H1 (cell line): ENCODE data around the gene SLC6A12. TPM values are rescaled to one million over a fixed set of nuclear protein-coding genes. Genes with fewer than 3 reads are reported as not detected.

ENCODE experiments used
- CTCF ChIA-PET: fragments of 300-600 bp; sonication (Branson Sonifier 250); formaldehyde crosslinking; loops from one replicate; lab custom pipeline; 2021; ENCODE audit not compliant: partially characterized antibody; lab: Charles Lee
- POLR2A ChIA-PET: fragments of 300-600 bp; sonication (Branson Sonifier 250); formaldehyde crosslinking; loops from one replicate; lab custom pipeline; 2021; ENCODE audit warnings: inconsistent platforms; ENCODE audit not compliant: partially characterized antibody; lab: Charles Lee
- DNase-seq, 2 experiments: peaks; one replicate each; pipeline versions ENCODE4 v3.0.0 to v3.0.0-alpha.2; 2010 to 2022; ENCODE audit warnings: low spot score in 2 of 2, low read depth in 1 of 2, mixed read lengths in 1 of 2
- FAIRE-seq: peaks from 2 replicates; lab custom pipeline; 2011; peaks lifted over from hg19 to GRCh38; lab: Jason Lieb, UNC
- H2AFZ ChIP-seq: 2 replicates; pipeline ENCODE4 v1.8.1; 2012; ENCODE audit warnings: low read length, inconsistent platforms
- H2AK5ac ChIP-seq: 2 replicates; pipeline ENCODE4 v1.6.1; 2013; ENCODE audit warnings: low read depth, low read length
- H2BK120ac ChIP-seq: replicated peaks from 2 replicates; pipeline ENCODE3; 2013; ENCODE audit warnings: low read depth, low read length, inconsistent platforms
- H2BK12ac ChIP-seq: 2 replicates; pipeline ENCODE4 v1.6.1; 2013; ENCODE audit warnings: low read depth, low read length
- H2BK15ac ChIP-seq: 2 replicates; pipeline ENCODE4 v1.6.1; 2013; ENCODE audit warnings: low read length
- H2BK20ac ChIP-seq: 2 replicates; pipeline ENCODE4 v1.6.1; 2013; ENCODE audit warnings: low read length
- H2BK5ac ChIP-seq: 2 replicates; pipeline ENCODE4 v1.6.1; 2013; ENCODE audit warnings: low read depth, low read length
- H3K14ac ChIP-seq: 2 replicates; pipeline ENCODE4 v1.6.1; 2013; ENCODE audit warnings: inconsistent platforms; ENCODE audit not compliant: insufficient read length
- H3K18ac ChIP-seq: 2 replicates; pipeline ENCODE4 v1.6.1; 2013; ENCODE audit warnings: low read length; ENCODE audit errors: extremely low read depth
- H3K23ac ChIP-seq: 2 replicates; pipeline ENCODE4 v1.6.1; 2013; ENCODE audit warnings: inconsistent platforms; ENCODE audit not compliant: insufficient read length
- H3K23me2 ChIP-seq: 2 replicates; pipeline ENCODE4 v1.6.1; 2013; ENCODE audit warnings: low read depth, low read length
- H3K27ac ChIP-seq: 2 replicates; pipeline ENCODE4 v1.6.1; 2011; ENCODE audit warnings: low read depth, low read length, inconsistent platforms
- H3K27me3 ChIP-seq, 4 experiments: replicated peaks in 1 of 4; 1 replicate in 1 of 4; 2 replicates in 3 of 4; pipeline versions ENCODE4 v1.6.1 to v1.8.1; 2011 to 2013; ENCODE audit warnings: low read length in 3 of 4, mild to moderate bottlenecking in 3 of 4, inconsistent platforms in 2 of 4, mixed read lengths in 2 of 4, moderate library complexity in 1 of 4; ENCODE audit not compliant: control insufficient read depth in 3 of 4, insufficient read depth in 3 of 4; ENCODE audit errors: extremely low read depth in 1 of 4
- H3K36me3 ChIP-seq, 4 experiments: 2 replicates each; pipeline versions ENCODE4 v1.6.1 to v1.8.1; 2011 to 2013; ENCODE audit warnings: mild to moderate bottlenecking in 4 of 4, low read length in 3 of 4, moderate library complexity in 2 of 4, control low read depth in 1 of 4, inconsistent platforms in 1 of 4; ENCODE audit not compliant: insufficient read depth in 4 of 4, control insufficient read depth in 2 of 4
- H3K4ac ChIP-seq: replicated peaks from 2 replicates; pipeline ENCODE3; 2013; ENCODE audit warnings: low read length, low read depth, mixed read lengths, inconsistent platforms; ENCODE audit not compliant: insufficient read length
- H3K4me1 ChIP-seq, 4 experiments: replicated peaks in 1 of 4; 1 replicate in 1 of 4; 2 replicates in 3 of 4; pipeline versions ENCODE4 v1.6.1 to v1.8.1; 2011 to 2013; ENCODE audit warnings: low read length in 3 of 4, inconsistent platforms in 2 of 4, mixed read lengths in 1 of 4; ENCODE audit not compliant: insufficient read depth in 4 of 4, control insufficient read depth in 3 of 4
- H3K4me2 ChIP-seq, 2 experiments: 2 replicates each; pipeline versions ENCODE4 v1.6.1 to v1.8.1; 2011 to 2013; ENCODE audit warnings: low read depth in 2 of 2, low read length in 2 of 2, control low read depth in 1 of 2, inconsistent platforms in 1 of 2, mild to moderate bottlenecking in 1 of 2; ENCODE audit not compliant: insufficient read depth in 1 of 2
- H3K4me3 ChIP-seq, 4 experiments: fragments of 200-600, 300-600 bp in 1 of 4; sonication (generic), shearing (Covaris generic), sonication (Bioruptor Twin) in 1 of 4; 2 replicates each; pipeline versions ENCODE4 v1.5.1 to v1.8.1; 2011 to 2016; ENCODE audit warnings: low read length in 4 of 4, low read depth in 3 of 4, control low read depth in 2 of 4, inconsistent platforms in 2 of 4, mild to moderate bottlenecking in 2 of 4, mixed read lengths in 1 of 4, moderate library complexity in 1 of 4; ENCODE audit not compliant: insufficient read depth in 2 of 4; ENCODE audit errors: extremely low read depth in 1 of 4
- H3K56ac ChIP-seq: replicated peaks from 2 replicates; pipeline ENCODE3; 2013; ENCODE audit warnings: low read depth, mild to moderate bottlenecking, mixed read lengths, low read length, inconsistent platforms; ENCODE audit not compliant: insufficient read length
- H3K79me1 ChIP-seq: 2 replicates; pipeline ENCODE4 v1.6.1; 2013; ENCODE audit warnings: low read depth, low read length, control low read depth
- H3K79me2 ChIP-seq, 2 experiments: 2 replicates each; pipeline versions ENCODE4 v1.6.1 to v1.8.1; 2012 to 2013; ENCODE audit warnings: low read length in 2 of 2, mild to moderate bottlenecking in 2 of 2, inconsistent platforms in 1 of 2; ENCODE audit not compliant: insufficient read depth in 2 of 2, control insufficient read depth in 1 of 2
- H3K9ac ChIP-seq, 4 experiments: replicated peaks in 1 of 4; 1 replicate in 1 of 4; 2 replicates in 3 of 4; pipeline versions ENCODE4 v1.6.1 to v1.8.1; 2011 to 2013; ENCODE audit warnings: low read depth in 3 of 4, low read length in 3 of 4, control low read depth in 2 of 4, mild to moderate bottlenecking in 2 of 4, moderate library complexity in 2 of 4, inconsistent platforms in 1 of 4; ENCODE audit errors: extremely low read depth in 1 of 4
- H3K9me3 ChIP-seq, 2 experiments: 2 replicates each; pipeline versions ENCODE4 v1.6.1 to v1.8.1; 2012 to 2013; ENCODE audit warnings: mild to moderate bottlenecking in 2 of 2, moderate library complexity in 2 of 2, control low read depth in 1 of 2, inconsistent platforms in 1 of 2, low read depth in 1 of 2, low read length in 1 of 2, mixed read lengths in 1 of 2; ENCODE audit not compliant: insufficient read depth in 2 of 2
- H4K20me1 ChIP-seq, 2 experiments: replicated peaks in 1 of 2; 2 replicates each; pipeline versions ENCODE3 to v1.8.1; 2011 to 2013; ENCODE audit warnings: inconsistent platforms in 2 of 2, low read length in 2 of 2, mild to moderate bottlenecking in 1 of 2; ENCODE audit not compliant: insufficient read depth in 2 of 2, control insufficient read depth in 1 of 2
- H4K5ac ChIP-seq: 2 replicates; pipeline ENCODE4 v1.6.1; 2013; ENCODE audit warnings: low read length, low read depth, mixed read lengths, inconsistent platforms; ENCODE audit not compliant: insufficient read length
- H4K8ac ChIP-seq: 2 replicates; pipeline ENCODE4 v1.8.0; 2013; ENCODE audit warnings: mild to moderate bottlenecking, moderate library complexity, low read length, inconsistent platforms; ENCODE audit not compliant: insufficient read depth; ENCODE audit errors: extremely low read depth
- H4K91ac ChIP-seq: replicated peaks from 2 replicates; pipeline ENCODE3; 2013; ENCODE audit warnings: low read length, mixed read lengths, inconsistent platforms; ENCODE audit not compliant: insufficient read length
- ASH2L ChIP-seq: fragments of 200-600, 300-600 bp; sonication (generic); IDR thresholded peaks from one replicate; pipeline ENCODE4 v1.7.1; 2017; ENCODE audit warnings: low read length
- BACH1 ChIP-seq: IDR thresholded peaks from 2 replicates; pipeline ENCODE4 v1.6.1; 2012; ENCODE audit warnings: low read length, improper control_type of control experiment
- CHD1 ChIP-seq: IDR thresholded peaks from 2 replicates; pipeline ENCODE4 v1.6.1; 2012; ENCODE audit warnings: low read depth, low read length, improper control_type of control experiment
- CREB1 ChIP-seq: IDR thresholded peaks from 2 replicates; pipeline ENCODE4 v1.6.1; 2012; ENCODE audit warnings: inconsistent platforms
- EZH2 ChIP-seq: fragments of 200-600 bp; sonication (generic); IDR thresholded peaks from 2 replicates; pipeline ENCODE4 v1.7.1; 2012; ENCODE audit warnings: low read depth, mild to moderate bottlenecking, moderate library complexity, low read length, inconsistent platforms; ENCODE audit not compliant: severe bottlenecking
- GABPA ChIP-seq: IDR thresholded peaks from 2 replicates; pipeline ENCODE4 v1.6.1; 2011; ENCODE audit warnings: mild to moderate bottlenecking, low read length, moderate library complexity, borderline replicate concordance; ENCODE audit not compliant: insufficient read depth
- GTF2F1 ChIP-seq: IDR thresholded peaks from 2 replicates; pipeline ENCODE4 v1.6.1; 2012; ENCODE audit warnings: low read depth, low read length, improper control_type of control experiment, borderline replicate concordance
- HDAC2 ChIP-seq, 2 experiments: fragments of 300-600 bp in 1 of 2; sonication (generic) in 1 of 2; IDR thresholded peaks; 2 replicates each; pipeline ENCODE4 v1.6.1; 2011 to 2012; ENCODE audit warnings: low read depth in 2 of 2, low read length in 2 of 2, mild to moderate bottlenecking in 2 of 2, moderate library complexity in 2 of 2, borderline replicate concordance in 1 of 2, inconsistent platforms in 1 of 2
- KDM1A ChIP-seq: fragments of 200-600, 300-600 bp; sonication (generic); IDR thresholded peaks from 2 replicates; pipeline ENCODE4 v1.7.1; 2016; ENCODE audit warnings: mild to moderate bottlenecking, low read length, borderline replicate concordance
- KDM5A ChIP-seq: fragments of 200-600 bp; IDR thresholded peaks from 2 replicates; pipeline ENCODE4 v1.7.1; 2012; ENCODE audit warnings: mild to moderate bottlenecking, low read length, inconsistent platforms, mixed read lengths
- MAX ChIP-seq: IDR thresholded peaks from 2 replicates; pipeline ENCODE4 v1.6.1; 2012; ENCODE audit warnings: inconsistent platforms
- POLR2AphosphoS5 ChIP-seq: IDR thresholded peaks from 2 replicates; pipeline ENCODE4 v1.6.1; 2011; ENCODE audit warnings: low read depth, low read length
- RXRA ChIP-seq: IDR thresholded peaks from 2 replicates; pipeline ENCODE4 v1.6.1; 2011; ENCODE audit warnings: low read depth, mild to moderate bottlenecking, low read length, moderate library complexity; ENCODE audit not compliant: insufficient read depth
- SIRT6 ChIP-seq: IDR thresholded peaks from one replicate; pipeline ENCODE4 v1.7.1; 2012; ENCODE audit warnings: low read length, inconsistent platforms
- SP2 ChIP-seq: IDR thresholded peaks from 2 replicates; pipeline ENCODE4 v1.6.1; 2012; ENCODE audit warnings: mild to moderate bottlenecking, low read length, inconsistent platforms
- WGBS, 2 experiments: shearing (Covaris generic) in 1 of 2; methylation state at CpG; one replicate each; pipeline versions ENCODE4 v1.1.6 to v1.1.7; 2013 to 2015; ENCODE audit warnings: low lambda C conversion rate in 2 of 2, mixed read lengths in 2 of 2, inconsistent platforms in 1 of 2, low coverage in 1 of 2, missing lambda C conversion rate in 1 of 2; ENCODE audit not compliant: insufficient replicate concordance in 2 of 2, insufficient coverage in 1 of 2, insufficient read length in 1 of 2; ENCODE audit errors: extremely low coverage in 1 of 2, missing lambda C conversion rate in 1 of 2; 5-methylcytosine and 5-hydroxymethylcytosine counted together
- polyA plus RNA-seq, 7 experiments: library from polyadenylated mRNA; depleted of rRNA in 3 of 7; stranded (reverse) in 5 of 7; unstranded in 2 of 7; fragments of >200 nt in 5 of 7; fragments of 200-250 nt in 2 of 7; gene quantifications; 1 replicate in 5 of 7; 2 replicates in 1 of 7; 4 replicates in 1 of 7; pipeline versions ENCODE4 v1.2.1 to v1.2.3, GENCODE V29; 2011 to 2013; ENCODE audit warnings: missing spikeins in 2 of 7, mixed read lengths in 2 of 7
- total RNA-seq: library from RNA; stranded (reverse); fragmentation: NEBNext Ultra II Directional; extraction: Animal tissue kit (Norgen Biotek cat#: 25700); gene quantifications from 2 replicates; pipeline ENCODE4 v1.2.1, GENCODE V29; 2021

SLC6A12 gene
- total and polyA plus RNA-seq, 2 of the 8 experiments (the other 6 are each of a cell fraction or from before 2014, with no cell fraction given), result 0.70 to 1.1 TPM

GRCh38 chr12:191541-191940, 22.4 kb downstream of the SLC6A12 start:
- POLR2A ChIA-PET, result no interaction called here
- TF ChIP-seq POLR2AphosphoS5 (no peak), CHD1 (no peak), KDM1A (no peak), EZH2 (no peak), ASH2L (no peak), GABPA (no peak), HDAC2 (IDR thresholded peaks at IDR 0.05; ENCODE audit: borderline replicate concordance in 1 of 2, low read depth in 2 of 2, low read length in 2 of 2) (no peak), GTF2F1 (no peak), SP2 (no peak), CREB1 (no peak), RXRA (no peak), SIRT6 (no peak), MAX (no peak), KDM5A (no peak), BACH1 (no peak)
- Histone ChIP-seq H3K27ac (no peak overlapping the region), H3K36me3 (no peaks in the 10 kb centered on the region), H3K23me2 (peaks cover 2% of the 10 kb centered on the region; the same call in 1 of the 2 replicates), H3K4ac (no peak overlapping the region), H3K4me3 (no peak overlapping the region), H2AFZ (no peak overlapping the region), H3K14ac (no peak overlapping the region), H3K27me3 (peaks cover 0 to 15% (median 5%) of the 10 kb centered on the region in 4 experiments; a peak in 5 of 7 replicates), H4K8ac (no peak overlapping the region), H3K4me2 (no peak overlapping the region), H3K18ac (no peak overlapping the region), H3K9ac (no peak overlapping the region), H4K91ac (no peak overlapping the region), H3K9me3 (no peaks in the 10 kb centered on the region; a peak in 1 of 4 replicates), H2BK5ac (no peak overlapping the region), H3K56ac (no peak overlapping the region), H3K79me1 (no peaks in the 10 kb centered on the region), H2BK12ac (no peak overlapping the region), H2AK5ac (no peak overlapping the region), H2BK120ac (no peak overlapping the region), H3K23ac (no peak overlapping the region), H4K5ac (no peak overlapping the region), H4K20me1 (no peaks in the 10 kb centered on the region), H2BK15ac (no peak overlapping the region), H3K4me1 (peaks cover 0 to 3% (median 2%) of the 10 kb centered on the region in 4 experiments; a peak in 2 of 7 replicates), H2BK20ac (no peak overlapping the region), H3K79me2 (no peaks in the 10 kb centered on the region)
- 92% methylated on average over 3 of the region's 3 CpGs; no CpG with 5 or more reads in 1 of the 2 experiments for WGBS, 2 experiments
- no peak for FAIRE-seq
- CTCF ChIA-PET, result interaction anchor here (1.2 to 6.2 kb wide), 7 partner anchors 9 to 89 kb away, joined by 3 to 71 read pairs (median 13); no protein-coding TSS in a partner anchor
- no peak for DNase-seq
